ENCODE data around the gene PTPRN2. TPM values are rescaled to one million over a fixed set of nuclear protein-coding genes. Genes with fewer than 3 reads are reported as not detected.

PTPRN2 gene
- total and polyA plus RNA-seq, 7 donors, result 0.47 to 0.82 (median 0.51) TPM

- H3K27me3 ChIP-seq (ENCODE audit: insufficient read depth in 3 of 3, low read length in 2 of 3), result peaks cover 0 to 44% (median 14%) of the 10 kb centered on the region in 3 donors
- ATAC-seq (no peak), DNase-seq (no peak)
- H3K4me1 ChIP-seq, result no peaks in the 10 kb centered on the region
- H3K27ac ChIP-seq, result no peak overlapping the region
- H3K4me3 ChIP-seq, result no peak overlapping the region
- no peaks in the 10 kb centered on the region for H3K36me3 ChIP-seq (ENCODE audit: insufficient read depth in 1 of 2, low read depth in 1 of 2)
- H3K9me3 ChIP-seq, result no peaks in the 10 kb centered on the region
- intact Hi-C loops (cut with DNase I), result no loop called here
- no peak for TF ChIP-seq CTCF (IDR thresholded peaks at IDR 0.05)
- 61 to 68% (median 62%) methylated on average over 7 of the region's 7 CpGs for WGBS, 3 donors
Measured at GRCh38 chr7:158564663-158565035, 23.0 kb downstream of the PTPRN2 start.

- H3K4me1 ChIP-seq, result no peaks in the 10 kb centered on the region
- no peak overlapping the region for H3K27ac ChIP-seq
- peaks cover 0 to 42% (median 9%) of the 10 kb centered on the region in 3 donors for H3K27me3 ChIP-seq (ENCODE audit: insufficient read depth in 3 of 3, low read length in 2 of 3)
- 63 to 65% (median 64%) methylated on average over 11 of the region's 11 CpGs for WGBS, 3 donors
- intact Hi-C loops (cut with DNase I), result no loop called here
- no peak overlapping the region for H3K4me3 ChIP-seq
- TF ChIP-seq CTCF (IDR thresholded peaks at IDR 0.05), result no peak
- H3K36me3 ChIP-seq (ENCODE audit: insufficient read depth in 1 of 2, low read depth in 1 of 2), result no peaks in the 10 kb centered on the region
- no peak for DNase-seq
- no peaks in the 10 kb centered on the region for H3K9me3 ChIP-seq
- no peak for ATAC-seq
Measured at GRCh38 chr7:158563911-158564662, 23.5 kb downstream of the PTPRN2 start.

GRCh38 chr7:158563051-158563450 is 24.6 kb downstream of the PTPRN2 start:
- peaks cover 0 to 31% (median 9%) of the 10 kb centered on the region in 3 donors for H3K27me3 ChIP-seq (ENCODE audit: insufficient read depth in 3 of 3, low read length in 2 of 3)
- H3K4me3 ChIP-seq, result no peak overlapping the region
- WGBS, 3 donors, result 79 to 85% (median 81%) methylated on average over 13 of the region's 13 CpGs
- no peak overlapping the region for H3K27ac ChIP-seq
- TF ChIP-seq CTCF (IDR thresholded peaks at IDR 0.05), result no peak
- H3K36me3 ChIP-seq (ENCODE audit: insufficient read depth in 1 of 2, low read depth in 1 of 2), result no peaks in the 10 kb centered on the region
- intact Hi-C loops (cut with DNase I), result no loop called here
- no peaks in the 10 kb centered on the region for H3K4me1 ChIP-seq
- DNase-seq, result no peak
- ATAC-seq, result no peak
- no peaks in the 10 kb centered on the region for H3K9me3 ChIP-seq

- Histone ChIP-seq H3K27me3 (ENCODE audit: insufficient read depth in 3 of 3, low read length in 2 of 3) (peaks cover 0 to 30% (median 9%) of the 10 kb centered on the region in 3 donors), H3K4me1 (no peaks in the 10 kb centered on the region), H3K36me3 (ENCODE audit: insufficient read depth in 1 of 2, low read depth in 1 of 2) (no peaks in the 10 kb centered on the region), H3K27ac (no peak overlapping the region), H3K9me3 (no peaks in the 10 kb centered on the region), H3K4me3 (no peak overlapping the region)
- no peak for TF ChIP-seq CTCF (IDR thresholded peaks at IDR 0.05)
- WGBS, 3 donors, result 82 to 85% (median 83%) methylated on average over 6 of the region's 6 CpGs
- no peak for DNase-seq
- ATAC-seq, result no peak
- intact Hi-C loops (cut with DNase I), result no loop called here
Measured at GRCh38 chr7:158562517-158562916, 25.1 kb downstream of the PTPRN2 start.

GRCh38 chr7:158561659-158562058 is 26.0 kb downstream of the PTPRN2 start:
- 83 to 85% (median 84%) methylated on average over 7 of the region's 7 CpGs for WGBS, 3 donors
- H3K27me3 ChIP-seq (ENCODE audit: insufficient read depth in 3 of 3, low read length in 2 of 3), result peaks cover 0 to 30% (median 9%) of the 10 kb centered on the region in 3 donors
- no peak for TF ChIP-seq CTCF (IDR thresholded peaks at IDR 0.05)
- H3K4me1 ChIP-seq, result no peaks in the 10 kb centered on the region
- no peak overlapping the region for H3K27ac ChIP-seq
- H3K9me3 ChIP-seq, result no peaks in the 10 kb centered on the region
- no peak overlapping the region for H3K4me3 ChIP-seq
- ATAC-seq (no peak), DNase-seq (no peak)
- H3K36me3 ChIP-seq (ENCODE audit: insufficient read depth in 1 of 2, low read depth in 1 of 2), result no peaks in the 10 kb centered on the region
- intact Hi-C loops (cut with DNase I), result no loop called here

Measured in psoas muscle (tissue), 8 donors.